WTC11 (cell line): ENCODE results near the gene NEK6. TPM values are rescaled to one million over a fixed set of nuclear protein-coding genes. Genes with fewer than 3 reads are reported as not detected.

ENCODE experiments used
- ATAC-seq: fragments of 200-7000 bp; cut with Tn5 transposase; 2 replicates; pipeline ENCODE4 v1.10.0; 2021; ENCODE audit warnings: mild to moderate bottlenecking, moderate library complexity
- CTCF ChIA-PET: fragments of 300-600 bp; sonication (Branson Sonifier 250); formaldehyde crosslinking; loops from one replicate; lab custom pipeline; 2021; ENCODE audit warnings: antibody characterized with exemption; lab: Charles Lee
- POLR2A ChIA-PET: fragments of 350-600 bp; sonication (Branson Sonifier 250); formaldehyde crosslinking; loops from one replicate; lab custom pipeline; 2021; ENCODE audit warnings: antibody characterized with exemption; lab: Charles Lee
- DNase-seq: peaks from one replicate; pipeline ENCODE4 v3.0.0; 2021; ENCODE audit warnings: low spot score
- H3K27ac Mint-ChIP-seq: 2 replicates; pipeline ENCODE4 v1.8.0; 2021; ENCODE audit warnings: mixed read lengths
- H3K27me3 Mint-ChIP-seq: 2 replicates; pipeline ENCODE4 v1.8.0; 2021; ENCODE audit warnings: low read depth, mild to moderate bottlenecking, moderate library complexity, mixed read lengths
- H3K36me3 Mint-ChIP-seq: 2 replicates; pipeline ENCODE4 v1.8.0; 2021; ENCODE audit warnings: mixed read lengths
- H3K4me1 Mint-ChIP-seq: 2 replicates; pipeline ENCODE4 v1.8.0; 2022; ENCODE audit warnings: mixed read lengths
- H3K4me3 Mint-ChIP-seq: 2 replicates; pipeline ENCODE4 v1.8.0; 2021; ENCODE audit warnings: mild to moderate bottlenecking, moderate library complexity, mixed read lengths
- H3K9me3 Mint-ChIP-seq: 2 replicates; pipeline ENCODE4 v1.8.0; 2021; ENCODE audit warnings: mixed read lengths
- ESRRA ChIP-seq: sonication (generic); formaldehyde crosslinking; IDR thresholded peaks from 2 replicates; pipeline ENCODE4 v1.8.1; 2022; ENCODE audit warnings: mild to moderate bottlenecking, missing genetic modification reagents, borderline replicate concordance
- FOXP4 ChIP-seq: sonication (generic); formaldehyde crosslinking; IDR thresholded peaks from 2 replicates; pipeline ENCODE4 v1.8.0; 2022; ENCODE audit warnings: mild to moderate bottlenecking, missing genetic modification reagents
- GABPB1 ChIP-seq: sonication (generic); formaldehyde crosslinking; IDR thresholded peaks from 2 replicates; pipeline ENCODE4 v1.8.1; 2023; ENCODE audit warnings: mild to moderate bottlenecking, missing genetic modification reagents
- IRF2 ChIP-seq: sonication (generic); formaldehyde crosslinking; IDR thresholded peaks from 2 replicates; pipeline ENCODE4 v1.8.0; 2022; ENCODE audit warnings: low read depth, missing genetic modification reagents, borderline replicate concordance
- NFATC4 ChIP-seq: fragments of 250-450 bp; sonication (Bioruptor Pico); IDR thresholded peaks from 2 replicates; pipeline ENCODE4 v1.9.0; 2021; ENCODE audit warnings: mild to moderate bottlenecking
- NR1H2 ChIP-seq: sonication (generic); formaldehyde crosslinking; IDR thresholded peaks from 2 replicates; pipeline ENCODE4 v1.9.0; 2021; ENCODE audit warnings: mild to moderate bottlenecking, moderate library complexity, missing genetic modification reagents
- RORB ChIP-seq: fragments of 250-450 bp; sonication (Bioruptor Pico); IDR thresholded peaks from 2 replicates; pipeline ENCODE4 v1.9.0; 2021; ENCODE audit warnings: mild to moderate bottlenecking
- SMAD4 ChIP-seq: sonication (generic); formaldehyde crosslinking; IDR thresholded peaks from 2 replicates; pipeline ENCODE4 v1.8.0; 2022; ENCODE audit warnings: mild to moderate bottlenecking, missing genetic modification reagents
- STAT6 ChIP-seq: sonication (generic); formaldehyde crosslinking; conservative IDR thresholded peaks from 2 replicates; pipeline ENCODE4 v1.8.1; 2023; ENCODE audit warnings: mild to moderate bottlenecking, low read depth, missing genetic modification reagents, moderate library complexity
- TCF7 ChIP-seq: sonication (generic); formaldehyde crosslinking; IDR thresholded peaks from 2 replicates; pipeline ENCODE4 v1.8.0; 2022; ENCODE audit warnings: mild to moderate bottlenecking, low read depth, missing genetic modification reagents, moderate library complexity
- TP53 ChIP-seq: sonication (generic); formaldehyde crosslinking; IDR thresholded peaks from 2 replicates; pipeline ENCODE4 v1.8.1; 2023; ENCODE audit warnings: mild to moderate bottlenecking, missing genetic modification reagents
- ZBTB21 ChIP-seq: sonication (generic); formaldehyde crosslinking; IDR thresholded peaks from 2 replicates; pipeline ENCODE4 v1.8.1; 2023; ENCODE audit warnings: mild to moderate bottlenecking, missing genetic modification reagents, borderline replicate concordance
- ZNF232 ChIP-seq: sonication (generic); formaldehyde crosslinking; IDR thresholded peaks from 2 replicates; pipeline ENCODE4 v1.8.0; 2022; ENCODE audit warnings: mild to moderate bottlenecking, missing genetic modification reagents
- ZNF396 ChIP-seq: fragments of 250-450 bp; sonication (Bioruptor Pico); IDR thresholded peaks from 2 replicates; pipeline ENCODE4 v1.8.0; 2021; ENCODE audit warnings: mild to moderate bottlenecking, moderate library complexity, borderline replicate concordance
- total RNA-seq: library from RNA; stranded (reverse); gene quantifications from 3 replicates; pipeline ENCODE4 v1.2.3, GENCODE V29; 2021
- TF ChIP-seq, protein P1 (sequence below): sonication (generic); formaldehyde crosslinking; IDR thresholded peaks from 2 replicates; pipeline ENCODE4 v1.8.1; 2023; ENCODE audit warnings: mild to moderate bottlenecking, missing genetic modification reagents, borderline replicate concordance
- TF ChIP-seq, protein P2 (sequence below): sonication (generic); formaldehyde crosslinking; IDR thresholded peaks from 2 replicates; pipeline ENCODE4 v1.8.1; 2022; ENCODE audit warnings: mild to moderate bottlenecking, missing genetic modification reagents, moderate library complexity, borderline replicate concordance
- TF ChIP-seq, protein P3 (sequence below): sonication (generic); formaldehyde crosslinking; IDR thresholded peaks from 2 replicates; pipeline ENCODE4 v1.8.0; 2022; ENCODE audit warnings: missing genetic modification reagents
- TF ChIP-seq, protein P4 (sequence below): sonication (generic); formaldehyde crosslinking; conservative IDR thresholded peaks from 2 replicates; pipeline ENCODE4 v1.8.1; 2022; ENCODE audit warnings: mild to moderate bottlenecking, missing genetic modification reagents

Gene NEK6
- total RNA-seq, 1 experiment from 2014 or later, result 23.0 TPM

- TF ChIP-seq, protein P1, sequence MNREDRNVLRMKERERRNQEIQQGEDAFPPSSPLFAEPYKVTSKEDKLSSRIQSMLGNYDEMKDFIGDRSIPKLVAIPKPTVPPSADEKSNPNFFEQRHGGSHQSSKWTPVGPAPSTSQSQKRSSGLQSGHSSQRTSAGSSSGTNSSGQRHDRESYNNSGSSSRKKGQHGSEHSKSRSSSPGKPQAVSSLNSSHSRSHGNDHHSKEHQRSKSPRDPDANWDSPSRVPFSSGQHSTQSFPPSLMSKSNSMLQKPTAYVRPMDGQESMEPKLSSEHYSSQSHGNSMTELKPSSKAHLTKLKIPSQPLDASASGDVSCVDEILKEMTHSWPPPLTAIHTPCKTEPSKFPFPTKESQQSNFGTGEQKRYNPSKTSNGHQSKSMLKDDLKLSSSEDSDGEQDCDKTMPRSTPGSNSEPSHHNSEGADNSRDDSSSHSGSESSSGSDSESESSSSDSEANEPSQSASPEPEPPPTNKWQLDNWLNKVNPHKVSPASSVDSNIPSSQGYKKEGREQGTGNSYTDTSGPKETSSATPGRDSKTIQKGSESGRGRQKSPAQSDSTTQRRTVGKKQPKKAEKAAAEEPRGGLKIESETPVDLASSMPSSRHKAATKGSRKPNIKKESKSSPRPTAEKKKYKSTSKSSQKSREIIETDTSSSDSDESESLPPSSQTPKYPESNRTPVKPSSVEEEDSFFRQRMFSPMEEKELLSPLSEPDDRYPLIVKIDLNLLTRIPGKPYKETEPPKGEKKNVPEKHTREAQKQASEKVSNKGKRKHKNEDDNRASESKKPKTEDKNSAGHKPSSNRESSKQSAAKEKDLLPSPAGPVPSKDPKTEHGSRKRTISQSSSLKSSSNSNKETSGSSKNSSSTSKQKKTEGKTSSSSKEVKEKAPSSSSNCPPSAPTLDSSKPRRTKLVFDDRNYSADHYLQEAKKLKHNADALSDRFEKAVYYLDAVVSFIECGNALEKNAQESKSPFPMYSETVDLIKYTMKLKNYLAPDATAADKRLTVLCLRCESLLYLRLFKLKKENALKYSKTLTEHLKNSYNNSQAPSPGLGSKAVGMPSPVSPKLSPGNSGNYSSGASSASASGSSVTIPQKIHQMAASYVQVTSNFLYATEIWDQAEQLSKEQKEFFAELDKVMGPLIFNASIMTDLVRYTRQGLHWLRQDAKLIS, result no peak
- TF ChIP-seq GABPB1 (CRISPR knock-in tag) (no peak), TCF7 (CRISPR knock-in tag) (no peak), ESRRA (CRISPR knock-in tag) (no peak), NR1H2 (CRISPR knock-in tag) (no peak)
- TF ChIP-seq, protein P2, sequence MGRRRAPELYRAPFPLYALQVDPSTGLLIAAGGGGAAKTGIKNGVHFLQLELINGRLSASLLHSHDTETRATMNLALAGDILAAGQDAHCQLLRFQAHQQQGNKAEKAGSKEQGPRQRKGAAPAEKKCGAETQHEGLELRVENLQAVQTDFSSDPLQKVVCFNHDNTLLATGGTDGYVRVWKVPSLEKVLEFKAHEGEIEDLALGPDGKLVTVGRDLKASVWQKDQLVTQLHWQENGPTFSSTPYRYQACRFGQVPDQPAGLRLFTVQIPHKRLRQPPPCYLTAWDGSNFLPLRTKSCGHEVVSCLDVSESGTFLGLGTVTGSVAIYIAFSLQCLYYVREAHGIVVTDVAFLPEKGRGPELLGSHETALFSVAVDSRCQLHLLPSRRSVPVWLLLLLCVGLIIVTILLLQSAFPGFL (CRISPR knock-in tag), result no peak
Observed at GRCh38 chr9:124293718-124294506, 36.2 kb downstream of the NEK6 start (continued).

DNA sequence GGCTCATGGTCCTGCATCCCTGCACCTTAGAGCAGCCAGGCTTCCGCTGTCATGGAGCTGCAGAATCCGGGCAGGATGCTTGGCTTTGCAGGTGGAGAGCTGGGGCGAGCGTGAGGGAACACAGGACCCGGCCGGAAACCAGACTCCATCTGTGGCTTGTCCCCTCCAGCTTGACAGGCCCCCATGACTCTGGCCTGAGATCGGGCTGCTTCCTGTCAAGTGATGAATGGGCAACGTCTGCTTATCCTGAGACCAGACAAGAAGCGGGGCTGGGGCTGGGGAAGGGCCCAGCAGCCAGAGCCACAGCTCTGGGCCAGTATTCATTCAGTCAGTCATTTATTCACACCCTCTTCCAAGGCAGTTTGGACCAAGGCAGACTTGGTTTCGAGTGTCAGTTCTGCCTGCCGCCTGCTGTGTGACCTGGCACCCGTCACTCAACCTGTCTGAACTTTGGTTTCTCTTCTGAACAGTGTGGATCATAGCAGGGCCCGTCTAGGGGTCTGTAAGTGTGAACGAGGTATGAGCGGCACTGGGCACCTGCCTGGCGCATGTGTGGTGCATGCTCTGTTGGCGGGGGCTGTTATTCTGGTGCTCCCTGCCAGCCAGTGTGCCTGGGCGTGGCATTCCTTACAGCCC is 37.5 kb downstream of the NEK6 start:
- Mint-ChIP-seq H3K4me1 (peaks cover 30% of the 10 kb centered on the region), H3K4me3 (no peak overlapping the region), H3K27me3 (no peaks in the 10 kb centered on the region), H3K27ac (no peak overlapping the region), H3K9me3 (no peaks in the 10 kb centered on the region), H3K36me3 (no peaks in the 10 kb centered on the region)
- no peak for ATAC-seq
- CTCF ChIA-PET, result interaction anchor here (1.2 kb wide), 1 partner anchor 16 kb away, joined by 6 read pairs; no protein-coding TSS in a partner anchor
- DNase-seq, result no peak
- no peak for TF ChIP-seq ZBTB21 (CRISPR knock-in tag)
- POLR2A ChIA-PET, result no interaction called here

- Mint-ChIP-seq H3K27ac (no peak overlapping the region), H3K4me3 (no peak overlapping the region), H3K4me1 (peaks cover 30% of the 10 kb centered on the region), H3K9me3 (no peaks in the 10 kb centered on the region), H3K27me3 (no peaks in the 10 kb centered on the region), H3K36me3 (no peaks in the 10 kb centered on the region)
- ChIA-PET POLR2A (no interaction called here), CTCF (interaction anchor here (1.2 to 3.1 kb wide), 2 partner anchors 15 to 169 kb away, joined by 6 to 9 read pairs; no protein-coding TSS in a partner anchor)
- ATAC-seq (no peak), DNase-seq (no peak)
- TF ChIP-seq, protein P3, sequence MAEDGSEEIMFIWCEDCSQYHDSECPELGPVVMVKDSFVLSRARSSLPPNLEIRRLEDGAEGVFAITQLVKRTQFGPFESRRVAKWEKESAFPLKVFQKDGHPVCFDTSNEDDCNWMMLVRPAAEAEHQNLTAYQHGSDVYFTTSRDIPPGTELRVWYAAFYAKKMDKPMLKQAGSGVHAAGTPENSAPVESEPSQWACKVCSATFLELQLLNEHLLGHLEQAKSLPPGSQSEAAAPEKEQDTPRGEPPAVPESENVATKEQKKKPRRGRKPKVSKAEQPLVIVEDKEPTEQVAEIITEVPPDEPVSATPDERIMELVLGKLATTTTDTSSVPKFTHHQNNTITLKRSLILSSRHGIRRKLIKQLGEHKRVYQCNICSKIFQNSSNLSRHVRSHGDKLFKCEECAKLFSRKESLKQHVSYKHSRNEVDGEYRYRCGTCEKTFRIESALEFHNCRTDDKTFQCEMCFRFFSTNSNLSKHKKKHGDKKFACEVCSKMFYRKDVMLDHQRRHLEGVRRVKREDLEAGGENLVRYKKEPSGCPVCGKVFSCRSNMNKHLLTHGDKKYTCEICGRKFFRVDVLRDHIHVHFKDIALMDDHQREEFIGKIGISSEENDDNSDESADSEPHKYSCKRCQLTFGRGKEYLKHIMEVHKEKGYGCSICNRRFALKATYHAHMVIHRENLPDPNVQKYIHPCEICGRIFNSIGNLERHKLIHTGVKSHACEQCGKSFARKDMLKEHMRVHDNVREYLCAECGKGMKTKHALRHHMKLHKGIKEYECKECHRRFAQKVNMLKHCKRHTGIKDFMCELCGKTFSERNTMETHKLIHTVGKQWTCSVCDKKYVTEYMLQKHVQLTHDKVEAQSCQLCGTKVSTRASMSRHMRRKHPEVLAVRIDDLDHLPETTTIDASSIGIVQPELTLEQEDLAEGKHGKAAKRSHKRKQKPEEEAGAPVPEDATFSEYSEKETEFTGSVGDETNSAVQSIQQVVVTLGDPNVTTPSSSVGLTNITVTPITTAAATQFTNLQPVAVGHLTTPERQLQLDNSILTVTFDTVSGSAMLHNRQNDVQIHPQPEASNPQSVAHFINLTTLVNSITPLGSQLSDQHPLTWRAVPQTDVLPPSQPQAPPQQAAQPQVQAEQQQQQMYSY, result no peak
- TF ChIP-seq ZNF396 (CRISPR knock-in tag), result no peak
- no peak for TF ChIP-seq RORB (CRISPR knock-in tag)
- no peak for TF ChIP-seq NFATC4 (CRISPR knock-in tag)
- no peak for TF ChIP-seq SMAD4 (CRISPR knock-in tag)
- TF ChIP-seq, protein P4, sequence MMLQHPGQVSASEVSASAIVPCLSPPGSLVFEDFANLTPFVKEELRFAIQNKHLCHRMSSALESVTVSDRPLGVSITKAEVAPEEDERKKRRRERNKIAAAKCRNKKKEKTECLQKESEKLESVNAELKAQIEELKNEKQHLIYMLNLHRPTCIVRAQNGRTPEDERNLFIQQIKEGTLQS (CRISPR knock-in tag), result no peak
- TF ChIP-seq STAT6 (CRISPR knock-in tag), result no peak
- no peak for TF ChIP-seq FOXP4 (CRISPR knock-in tag)
- no peak for TF ChIP-seq ZNF232
- TF ChIP-seq IRF2 (CRISPR knock-in tag), result no peak
- TF ChIP-seq TP53 (CRISPR knock-in tag), result no peak
Observed at GRCh38 chr9:124296094-124296493, 38.3 kb downstream of the NEK6 start.
